ENCODE results near the gene MRPL21. TPM values are rescaled to one million over a fixed set of nuclear protein-coding genes. Genes with fewer than 3 reads are reported as not detected.

Gene MRPL21
- polyA plus RNA-seq, 1 donor (not counting 4 experiments of a cell fraction or from before 2014, with no cell fraction given): 120 TPM

DNA sequence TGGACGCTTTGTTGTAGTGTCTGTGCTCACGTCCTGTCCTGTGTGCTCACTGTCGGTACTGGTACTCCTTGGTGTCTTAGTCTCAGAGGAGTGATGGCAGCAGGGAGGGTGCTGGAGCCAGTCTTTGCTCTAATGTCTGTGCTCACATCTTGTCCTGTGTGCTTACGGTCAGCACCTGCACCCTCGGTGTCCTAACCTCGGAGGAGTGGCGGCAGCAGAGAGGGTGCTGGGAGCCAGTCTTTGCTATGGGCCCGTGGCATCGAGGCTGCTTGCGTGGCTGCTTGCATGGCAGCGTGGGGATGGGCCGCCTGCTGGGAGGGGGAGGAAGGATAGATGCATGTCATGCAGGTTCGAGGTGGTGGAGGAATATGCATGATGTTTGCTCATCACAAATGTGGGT lies 12.8 kb upstream of the MRPL21 start:
- no peak for FAIRE-seq
- no peak overlapping the region for H3K9ac ChIP-seq (ENCODE audit: control insufficient read depth, extremely low read depth, insufficient read depth, low read length)
- dilution Hi-C loops (cut with MboI; ENCODE audit: extremely low pct_ligation_motif_present, low sequenced_read_pairs): no loop called here
- no peak overlapping the region for H2AFZ ChIP-seq (ENCODE audit: control insufficient read depth, low read length)
- H3K9me3 ChIP-seq (ENCODE audit: control insufficient read depth, low read depth, low read length): no peaks in the 10 kb centered on the region
- H3K9me1 ChIP-seq (ENCODE audit: control insufficient read depth, extremely low read depth, insufficient read depth, low read length): no peaks in the 10 kb centered on the region
- no peak for DNase-seq (ENCODE audit: low read depth, low spot score)
- no peak overlapping the region for H3K27ac ChIP-seq (ENCODE audit: control insufficient read depth, insufficient read depth, low read length)
- H3K4me3 ChIP-seq (ENCODE audit: control insufficient read depth in 2 of 3, extremely low read depth in 1 of 3, insufficient read depth in 2 of 3, low read depth in 1 of 3, low read length in 3 of 3): no peak overlapping the region
- no peaks in the 10 kb centered on the region for H3K79me2 ChIP-seq (ENCODE audit: control insufficient read depth, insufficient read depth, low read length)
- H3K4me1 ChIP-seq (ENCODE audit: control insufficient read depth, extremely low read depth, insufficient read depth, low read length): no peaks in the 10 kb centered on the region
- no peaks in the 10 kb centered on the region for H4K20me1 ChIP-seq (ENCODE audit: control insufficient read depth, extremely low read depth, insufficient read depth, low read length)
- H3K4me2 ChIP-seq (ENCODE audit: control insufficient read depth, extremely low read depth, insufficient read depth, low read depth, low read length): no peak overlapping the region
- H3K27me3 ChIP-seq (ENCODE audit: control insufficient read depth, extremely low read depth, insufficient read depth, low read length): no peaks in the 10 kb centered on the region
- peaks cover 19 to 24% of the 10 kb centered on the region in 2 experiments for H3K36me3 ChIP-seq (ENCODE audit: control insufficient read depth in 2 of 2, extremely low read depth in 1 of 2, insufficient read depth in 2 of 2, low read length in 2 of 2)
- TF ChIP-seq, protein P1, sequence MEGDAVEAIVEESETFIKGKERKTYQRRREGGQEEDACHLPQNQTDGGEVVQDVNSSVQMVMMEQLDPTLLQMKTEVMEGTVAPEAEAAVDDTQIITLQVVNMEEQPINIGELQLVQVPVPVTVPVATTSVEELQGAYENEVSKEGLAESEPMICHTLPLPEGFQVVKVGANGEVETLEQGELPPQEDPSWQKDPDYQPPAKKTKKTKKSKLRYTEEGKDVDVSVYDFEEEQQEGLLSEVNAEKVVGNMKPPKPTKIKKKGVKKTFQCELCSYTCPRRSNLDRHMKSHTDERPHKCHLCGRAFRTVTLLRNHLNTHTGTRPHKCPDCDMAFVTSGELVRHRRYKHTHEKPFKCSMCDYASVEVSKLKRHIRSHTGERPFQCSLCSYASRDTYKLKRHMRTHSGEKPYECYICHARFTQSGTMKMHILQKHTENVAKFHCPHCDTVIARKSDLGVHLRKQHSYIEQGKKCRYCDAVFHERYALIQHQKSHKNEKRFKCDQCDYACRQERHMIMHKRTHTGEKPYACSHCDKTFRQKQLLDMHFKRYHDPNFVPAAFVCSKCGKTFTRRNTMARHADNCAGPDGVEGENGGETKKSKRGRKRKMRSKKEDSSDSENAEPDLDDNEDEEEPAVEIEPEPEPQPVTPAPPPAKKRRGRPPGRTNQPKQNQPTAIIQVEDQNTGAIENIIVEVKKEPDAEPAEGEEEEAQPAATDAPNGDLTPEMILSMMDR (optimal IDR thresholded peaks at IDR 0.05 in 1 of 3, IDR thresholded peaks at IDR 0.05 in 1 of 3, conservative IDR thresholded peaks at IDR 0.05 in 1 of 3; ENCODE audit: extremely low read depth in 1 of 3, insufficient read depth in 2 of 3, low read length in 3 of 3): no peak
- no peak for TF ChIP-seq EZH2 (IDR thresholded peaks at IDR 0.05; ENCODE audit: low read length)

DNA sequence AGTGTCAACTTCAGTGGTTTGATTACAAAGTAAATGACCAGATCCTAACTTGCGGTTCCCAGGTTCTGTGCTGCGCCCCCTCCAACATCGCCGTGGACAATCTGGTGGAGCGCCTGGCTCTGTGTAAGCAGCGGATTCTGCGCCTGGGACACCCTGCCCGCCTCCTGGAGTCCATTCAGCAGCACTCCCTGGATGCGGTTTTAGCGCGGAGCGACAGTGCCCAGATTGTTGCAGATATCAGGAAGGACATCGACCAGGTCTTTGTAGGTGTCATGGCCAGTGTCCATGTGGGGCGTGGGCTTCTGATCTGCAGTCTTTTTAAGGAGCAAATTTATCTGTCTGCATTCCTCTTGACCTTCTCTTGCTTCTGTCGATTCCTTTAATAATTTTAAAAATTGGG lies 11.1 kb upstream of the MRPL21 start:
- Histone ChIP-seq H3K9me3 (ENCODE audit: control insufficient read depth, low read depth, low read length) (no peaks in the 10 kb centered on the region), H3K9ac (ENCODE audit: control insufficient read depth, extremely low read depth, insufficient read depth, low read length) (no peak overlapping the region), H3K4me1 (ENCODE audit: control insufficient read depth, extremely low read depth, insufficient read depth, low read length) (no peaks in the 10 kb centered on the region), H2AFZ (ENCODE audit: control insufficient read depth, low read length) (no peak overlapping the region), H3K9me1 (ENCODE audit: control insufficient read depth, extremely low read depth, insufficient read depth, low read length) (no peaks in the 10 kb centered on the region), H4K20me1 (ENCODE audit: control insufficient read depth, extremely low read depth, insufficient read depth, low read length) (no peaks in the 10 kb centered on the region), H3K36me3 (ENCODE audit: control insufficient read depth in 2 of 2, extremely low read depth in 1 of 2, insufficient read depth in 2 of 2, low read length in 2 of 2) (peaks cover 27 to 30% of the 10 kb centered on the region in 2 experiments), H3K27me3 (ENCODE audit: control insufficient read depth, extremely low read depth, insufficient read depth, low read length) (no peaks in the 10 kb centered on the region), H3K4me2 (ENCODE audit: control insufficient read depth, extremely low read depth, insufficient read depth, low read depth, low read length) (no peak overlapping the region), H3K27ac (ENCODE audit: control insufficient read depth, insufficient read depth, low read length) (no peak overlapping the region), H3K79me2 (ENCODE audit: control insufficient read depth, insufficient read depth, low read length) (no peaks in the 10 kb centered on the region), H3K4me3 (ENCODE audit: control insufficient read depth in 2 of 3, extremely low read depth in 1 of 3, insufficient read depth in 2 of 3, low read depth in 1 of 3, low read length in 3 of 3) (no peak overlapping the region)
- dilution Hi-C loops (cut with MboI; ENCODE audit: extremely low pct_ligation_motif_present, low sequenced_read_pairs): no loop called here
- FAIRE-seq (no peak), DNase-seq (ENCODE audit: low read depth, low spot score) (no peak)
- TF ChIP-seq, protein P1 (optimal IDR thresholded peaks at IDR 0.05 in 1 of 3, IDR thresholded peaks at IDR 0.05 in 1 of 3, conservative IDR thresholded peaks at IDR 0.05 in 1 of 3; ENCODE audit: extremely low read depth in 1 of 3, insufficient read depth in 2 of 3, low read length in 3 of 3): no peak
- TF ChIP-seq EZH2 (IDR thresholded peaks at IDR 0.05; ENCODE audit: low read length): no peak

Data from keratinocyte (primary cell).